ENCODE data around the gene SRRT.

DNA sequence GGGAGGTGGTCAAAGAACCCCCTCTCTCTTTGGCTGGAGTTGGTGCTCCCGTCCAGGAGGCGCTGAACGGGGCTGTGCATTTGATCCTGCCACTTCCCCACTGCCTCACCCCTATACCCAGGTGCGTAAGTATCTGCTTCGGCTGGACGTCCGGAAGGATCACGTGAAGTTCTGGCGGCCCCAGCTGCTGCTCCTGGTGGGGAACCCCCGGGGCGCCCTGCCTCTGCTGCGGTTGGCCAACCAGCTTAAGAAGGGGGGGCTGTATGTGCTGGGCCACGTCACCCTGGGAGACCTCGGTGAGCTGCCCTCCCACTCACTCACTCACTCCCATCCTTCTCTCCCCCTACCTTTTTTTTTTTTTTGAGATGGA lies 13.3 kb upstream of the SRRT start:
- TF ChIP-seq REST (IDR thresholded peaks at IDR 0.05; ENCODE audit: insufficient replicate concordance, low read depth): no peak
- no peak for TF ChIP-seq CTCF (IDR thresholded peaks at IDR 0.05; ENCODE audit: insufficient read depth, low read length)
- no peak for TF ChIP-seq POLR2AphosphoS5 (IDR thresholded peaks at IDR 0.05; ENCODE audit: low read depth)
- TF ChIP-seq SPI1 (IDR thresholded peaks at IDR 0.05; ENCODE audit: borderline replicate concordance, low read depth): no peak
- no peak for TF ChIP-seq GABPA (IDR thresholded peaks at IDR 0.05; ENCODE audit: low read depth)
